HG02642 (cell line): ENCODE data around the gene LMX1A.

Experiments used
- ATAC-seq: cut with Tn5 transposase; IDR thresholded peaks from one replicate; pipeline ENCODE4 v1.9.1; 2021; ENCODE audit warnings: mild to moderate bottlenecking; ENCODE audit not compliant: unreplicated experiment, poor library complexity

Gene LMX1A

GRCh38 chr1:165174491-165174890 lies 182.0 kb downstream of the LMX1A start:
- ATAC-seq = no peak

GRCh38 chr1:165173818-165174217 lies 182.7 kb downstream of the LMX1A start:
- no peak for ATAC-seq

GRCh38 chr1:165173409-165173808 lies 183.1 kb downstream of the LMX1A start:
- ATAC-seq = no peak

- ATAC-seq = no peak
These were observed 183.8 kb downstream of the LMX1A start for GRCh38 chr1:165172666-165173065.

- ATAC-seq = no peak
These were observed 186.8 kb downstream of the LMX1A start for GRCh38 chr1:165169729-165170128.

DNA sequence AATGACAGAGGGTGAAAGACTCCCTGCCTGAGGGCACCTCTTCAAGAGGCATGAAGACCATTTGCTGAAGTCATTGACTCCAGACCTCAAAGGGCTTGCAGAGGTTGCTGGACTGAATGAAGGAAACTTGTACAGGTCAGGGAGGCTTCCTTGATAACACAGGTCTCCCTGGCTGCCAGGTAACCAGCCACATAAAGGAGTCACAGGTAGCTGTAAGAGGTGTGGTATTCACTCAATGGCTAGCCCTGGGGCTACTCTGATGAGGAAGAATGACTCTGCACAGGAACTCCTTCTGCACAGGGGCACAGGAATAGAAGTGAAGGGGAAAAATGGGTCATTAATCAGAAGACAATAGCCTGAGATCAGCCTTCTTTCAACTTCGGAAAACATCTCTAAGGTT lies 187.5 kb downstream of the LMX1A start:
- ATAC-seq = no peak

- no peak for ATAC-seq
These were observed 188.0 kb downstream of the LMX1A start for GRCh38 chr1:165168467-165168866.

- no peak for ATAC-seq
These were observed 193.8 kb downstream of the LMX1A start for GRCh38 chr1:165162671-165163241.

- no peak for ATAC-seq
These were observed 195.4 kb downstream of the LMX1A start for GRCh38 chr1:165161130-165161529.

DNA sequence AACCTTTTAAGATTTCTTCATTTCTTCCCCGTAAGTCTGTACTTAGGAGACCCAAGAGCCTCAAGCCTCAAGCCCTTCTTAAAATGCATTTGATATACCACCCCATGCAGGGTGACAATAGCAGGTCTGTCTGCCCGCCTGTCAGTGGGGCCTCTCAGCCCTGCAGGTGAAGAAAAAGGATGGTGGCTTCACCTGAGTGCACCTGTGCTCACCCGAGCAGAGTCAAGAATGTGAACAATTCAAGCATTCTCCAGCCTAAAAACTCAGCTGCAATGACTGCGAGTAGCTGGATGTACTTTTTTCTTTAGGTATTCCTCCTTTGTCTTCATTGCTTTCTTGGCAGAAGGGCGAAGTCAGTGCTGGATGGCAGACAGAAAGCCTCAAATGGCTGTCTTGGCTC lies 203.3 kb downstream of the LMX1A start:
- no peak for ATAC-seq

DNA sequence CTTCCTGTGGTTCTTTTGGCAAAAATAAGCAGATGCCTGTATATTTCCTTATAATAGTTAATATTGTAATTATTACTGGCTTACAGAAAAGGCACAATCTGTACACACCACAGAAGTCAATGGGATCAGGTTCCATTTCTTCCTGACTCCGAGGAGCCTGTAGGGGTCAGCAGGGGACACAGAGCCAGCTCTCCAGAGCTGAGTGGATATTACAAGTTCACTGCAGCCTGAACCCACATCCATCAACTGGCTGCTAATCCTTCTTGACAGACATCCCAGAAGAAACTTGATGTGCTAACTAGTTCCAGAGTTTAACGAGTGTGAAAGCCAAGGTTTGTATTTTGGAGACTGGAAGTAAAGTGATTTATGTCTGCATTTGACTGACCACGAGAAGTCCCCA lies 203.8 kb downstream of the LMX1A start:
- no peak for ATAC-seq

DNA sequence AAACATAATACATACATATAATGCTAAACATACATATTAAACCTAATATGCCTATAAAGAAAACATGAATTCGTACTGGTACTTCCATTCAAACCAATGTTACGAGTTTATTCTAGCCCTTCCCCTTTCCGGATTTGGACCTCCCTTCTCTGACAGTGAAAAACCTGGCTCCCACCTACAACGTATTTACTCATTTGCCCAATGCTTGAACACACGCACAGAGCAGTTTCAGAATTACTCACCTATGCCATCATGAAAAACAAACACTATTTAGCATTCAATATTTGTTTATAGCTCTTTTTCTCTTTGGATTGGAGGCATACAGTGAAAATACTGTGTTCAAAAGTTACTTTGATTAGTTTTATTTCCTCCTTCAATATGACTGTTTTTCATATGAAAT lies 204.4 kb downstream of the LMX1A start:
- no peak for ATAC-seq
